Glutamatergic neuron (in vitro differentiated cells): ENCODE results near the gene TCTN1. TPM values are rescaled to one million over a fixed set of nuclear protein-coding genes. Genes with fewer than 3 reads are reported as not detected.

Source experiments
- DNase-seq: peaks from one replicate; pipeline ENCODE4 v3.0.0; 2022
- H3K27ac Mint-ChIP-seq: one replicate; pipeline ENCODE4 v1.8.0; 2020; ENCODE audit warnings: mild to moderate bottlenecking, mixed read lengths, inconsistent platforms; ENCODE audit not compliant: unreplicated experiment
- H3K27me3 Mint-ChIP-seq: one replicate; pipeline ENCODE4 v1.8.0; 2020; ENCODE audit warnings: mild to moderate bottlenecking, moderate library complexity, mixed read lengths, inconsistent platforms; ENCODE audit not compliant: unreplicated experiment
- H3K36me3 Mint-ChIP-seq: one replicate; pipeline ENCODE4 v1.8.0; 2020; ENCODE audit warnings: mild to moderate bottlenecking, mixed read lengths, inconsistent platforms; ENCODE audit not compliant: unreplicated experiment
- H3K4me1 Mint-ChIP-seq: one replicate; pipeline ENCODE4 v1.8.0; 2020; ENCODE audit warnings: mild to moderate bottlenecking, low read depth, mixed read lengths, inconsistent platforms; ENCODE audit not compliant: unreplicated experiment
- H3K4me3 Mint-ChIP-seq: one replicate; pipeline ENCODE4 v1.8.0; 2020; ENCODE audit warnings: mild to moderate bottlenecking, mixed read lengths, inconsistent platforms; ENCODE audit not compliant: unreplicated experiment
- H3K9me3 Mint-ChIP-seq: one replicate; pipeline ENCODE4 v1.8.0; 2020; ENCODE audit warnings: mild to moderate bottlenecking, moderate library complexity, mixed read lengths, inconsistent platforms; ENCODE audit not compliant: unreplicated experiment
- CTCF ChIP-seq: fragments of 200-600 bp; sonication (generic); IDR thresholded peaks from one replicate; pipeline ENCODE4 v1.5.0; 2021; ENCODE audit not compliant: partially characterized antibody, unreplicated experiment
- total RNA-seq: library from RNA; stranded (reverse); fragmentation: NEBNext Ultra II Directional; extraction: Animal tissue kit (Norgen Biotek cat#: 25700); gene quantifications from one replicate; pipeline ENCODE4 v1.2.1, GENCODE V29; 2021; ENCODE audit not compliant: unreplicated experiment

The TCTN1 gene
- total RNA-seq, 1 donor from 2014 or later = 21.8 TPM

GRCh38 chr12:110577864-110578693 is 35.9 kb upstream of the TCTN1 start:
- Mint-ChIP-seq H3K36me3 (no peaks in the 10 kb centered on the region), H3K4me3 (no peak overlapping the region), H3K9me3 (peaks cover 2% of the 10 kb centered on the region), H3K27me3 (peaks cover 4% of the 10 kb centered on the region), H3K27ac (no peak overlapping the region), H3K4me1 (peaks cover 7% of the 10 kb centered on the region)
- DNase-seq = no peak
- TF ChIP-seq CTCF = no peak

GRCh38 chr12:110578694-110579534 is 35.0 kb upstream of the TCTN1 start:
- peaks cover 6% of the 10 kb centered on the region for H3K27me3 Mint-ChIP-seq
- no peak overlapping the region for H3K4me3 Mint-ChIP-seq
- no peak for DNase-seq
- TF ChIP-seq CTCF = no peak
- peaks cover 13% of the 10 kb centered on the region for H3K4me1 Mint-ChIP-seq
- no peaks in the 10 kb centered on the region for H3K36me3 Mint-ChIP-seq
- no peak overlapping the region for H3K27ac Mint-ChIP-seq
- peaks cover 5% of the 10 kb centered on the region for H3K9me3 Mint-ChIP-seq

GRCh38 chr12:110579535-110580253 is 34.2 kb upstream of the TCTN1 start:
- DNase-seq = no peak
- Mint-ChIP-seq H3K9me3 (peaks cover 5% of the 10 kb centered on the region), H3K27ac (no peak overlapping the region), H3K36me3 (no peaks in the 10 kb centered on the region), H3K27me3 (peaks cover 6% of the 10 kb centered on the region), H3K4me3 (no peak overlapping the region), H3K4me1 (peaks cover 14% of the 10 kb centered on the region)
- TF ChIP-seq CTCF = no peak

GRCh38 chr12:110581931-110582275 is 32.0 kb upstream of the TCTN1 start:
- Mint-ChIP-seq H3K4me3 (peak overlapping the region; percentile 88), H3K4me1 (peaks cover 14% of the 10 kb centered on the region), H3K9me3 (peaks cover 5% of the 10 kb centered on the region), H3K36me3 (no peaks in the 10 kb centered on the region), H3K27me3 (peaks cover 6% of the 10 kb centered on the region), H3K27ac (peak overlapping the region; percentile 13)
- DNase-seq = no peak
- no peak for TF ChIP-seq CTCF
